H9 (cell line): Measurements from ENCODE around the gene TRPM2. TPM values are rescaled to one million over a fixed set of nuclear protein-coding genes. Genes with fewer than 3 reads are reported as not detected.

Source experiments
- DNase-seq: peaks from one replicate; pipeline ENCODE4 v3.0.0-alpha.2; 2017
- H2AFZ ChIP-seq: one replicate; pipeline ENCODE4 v1.6.1; 2013; ENCODE audit warnings: mild to moderate bottlenecking, low read length, control low read depth, moderate library complexity
- H2AK5ac ChIP-seq: 2 replicates; pipeline ENCODE4 v1.6.1; 2013; ENCODE audit warnings: low read length, control low read depth, mixed read lengths; ENCODE audit not compliant: insufficient read length
- H2BK120ac ChIP-seq: one replicate; pipeline ENCODE4 v1.6.1; 2013; ENCODE audit warnings: low read depth, mild to moderate bottlenecking, low read length, control low read depth, inconsistent platforms; ENCODE audit not compliant: poor library complexity, severe bottlenecking
- H2BK12ac ChIP-seq: 2 replicates; pipeline ENCODE4 v1.6.1; 2013; ENCODE audit warnings: low read length, control low read depth, mixed read lengths, low read depth; ENCODE audit not compliant: insufficient read length
- H2BK15ac ChIP-seq: 2 replicates; pipeline ENCODE4 v1.6.1; 2013; ENCODE audit warnings: low read depth, low read length, control low read depth
- H2BK20ac ChIP-seq: one replicate; pipeline ENCODE4 v1.6.1; 2013; ENCODE audit warnings: low read depth, mild to moderate bottlenecking, low read length, control low read depth, inconsistent platforms; ENCODE audit not compliant: poor library complexity, severe bottlenecking
- H2BK5ac ChIP-seq: 2 replicates; pipeline ENCODE4 v1.6.1; 2013; ENCODE audit warnings: low read length, control low read depth, mixed read lengths; ENCODE audit not compliant: insufficient read length
- H3K14ac ChIP-seq: 2 replicates; pipeline ENCODE4 v1.6.1; 2013; ENCODE audit warnings: low read length, control low read depth; ENCODE audit not compliant: insufficient read depth
- H3K18ac ChIP-seq: 2 replicates; pipeline ENCODE4 v1.6.1; 2013; ENCODE audit warnings: low read depth, mild to moderate bottlenecking, mixed read lengths, low read length, control low read depth; ENCODE audit not compliant: insufficient read length
- H3K23ac ChIP-seq: 2 replicates; pipeline ENCODE4 v1.6.1; 2013; ENCODE audit warnings: low read length, control low read depth, mixed read lengths, low read depth; ENCODE audit not compliant: insufficient read length
- H3K23me2 ChIP-seq: 2 replicates; pipeline ENCODE4 v1.6.1; 2013; ENCODE audit warnings: low read depth, mild to moderate bottlenecking, mixed read lengths, low read length, control low read depth; ENCODE audit not compliant: insufficient read length, poor library complexity, severe bottlenecking
- H3K27ac ChIP-seq: 2 replicates; pipeline ENCODE4 v1.5.1; 2013; ENCODE audit warnings: low read length, control low read depth, mixed read lengths, low read depth; ENCODE audit not compliant: insufficient read length
- H3K27me3 ChIP-seq: 2 replicates; pipeline ENCODE4 v1.6.1; 2013; ENCODE audit warnings: low read length, control low read depth, inconsistent platforms; ENCODE audit not compliant: insufficient read depth
- H3K4ac ChIP-seq: 2 replicates; pipeline ENCODE4 v1.6.1; 2013; ENCODE audit warnings: low read depth, mild to moderate bottlenecking, control low read depth, inconsistent platforms, low read length, moderate library complexity
- H3K4me1 ChIP-seq: 2 replicates; pipeline ENCODE4 v1.6.1; 2013; ENCODE audit warnings: low read length, control low read depth, inconsistent platforms; ENCODE audit not compliant: insufficient read depth
- H3K4me2 ChIP-seq: 2 replicates; pipeline ENCODE4 v1.6.1; 2013; ENCODE audit warnings: low read length, control low read depth, mixed read lengths; ENCODE audit not compliant: insufficient read length, insufficient read depth
- H3K56ac ChIP-seq: 2 replicates; pipeline ENCODE4 v1.6.1; 2013; ENCODE audit warnings: low read depth, mild to moderate bottlenecking, mixed read lengths, low read length, control low read depth; ENCODE audit not compliant: insufficient read length
- H3K79me1 ChIP-seq: 2 replicates; pipeline ENCODE4 v1.6.1; 2013; ENCODE audit warnings: low read depth, mild to moderate bottlenecking, moderate library complexity, low read length, control low read depth, inconsistent platforms; ENCODE audit not compliant: insufficient read depth, poor library complexity, severe bottlenecking
- H3K79me2 ChIP-seq: 2 replicates; pipeline ENCODE4 v1.6.1; 2013; ENCODE audit warnings: low read length, control low read depth, inconsistent platforms; ENCODE audit not compliant: insufficient read depth
- H3K9ac ChIP-seq: 2 replicates; pipeline ENCODE4 v1.6.1; 2013; ENCODE audit warnings: low read length, control low read depth, mixed read lengths; ENCODE audit not compliant: insufficient read length; ENCODE audit errors: extremely low read depth
- H3K9me3 ChIP-seq: one replicate; pipeline ENCODE4 v1.6.1; 2013; ENCODE audit warnings: low read depth, low read length, inconsistent platforms; ENCODE audit not compliant: control insufficient read depth
- H3T11ph ChIP-seq: one replicate; pipeline ENCODE4 v1.6.1; 2013; ENCODE audit warnings: mild to moderate bottlenecking, low read length, control low read depth, inconsistent platforms
- H4K20me1 ChIP-seq: one replicate; pipeline ENCODE4 v1.6.1; 2013; ENCODE audit not compliant: control insufficient read depth, insufficient read length, insufficient read depth
- H4K5ac ChIP-seq: 2 replicates; pipeline ENCODE4 v1.6.1; 2013; ENCODE audit warnings: low read depth, mild to moderate bottlenecking, mixed read lengths, low read length, control low read depth; ENCODE audit not compliant: insufficient read length
- H4K8ac ChIP-seq: replicated peaks from 2 replicates; pipeline ENCODE4 v1.6.1; 2013; ENCODE audit warnings: low read length, control low read depth, mixed read lengths, low read depth; ENCODE audit not compliant: insufficient read length
- H4K91ac ChIP-seq: 2 replicates; pipeline ENCODE4 v1.6.1; 2013; ENCODE audit warnings: low read depth, mild to moderate bottlenecking, moderate library complexity, mixed read lengths, low read length, control low read depth; ENCODE audit not compliant: insufficient read length
- H3K27ac Mint-ChIP-seq, 3 experiments: 2 replicates in 2 of 3; 3 replicates in 1 of 3; pipeline ENCODE4 v1.8.0; 2020 to 2021; ENCODE audit warnings: mixed read lengths in 3 of 3, mild to moderate bottlenecking in 1 of 3, moderate library complexity in 1 of 3
- H3K27me3 Mint-ChIP-seq: 2 replicates; pipeline ENCODE4 v1.8.0; 2021; ENCODE audit warnings: low read depth, mild to moderate bottlenecking, moderate library complexity, mixed read lengths
- H3K36me3 Mint-ChIP-seq, 3 experiments: 2 replicates in 2 of 3; 3 replicates in 1 of 3; pipeline ENCODE4 v1.8.0; 2020 to 2021; ENCODE audit warnings: low read depth in 3 of 3, mixed read lengths in 3 of 3; ENCODE audit not compliant: insufficient read depth in 1 of 3
- H3K4me1 Mint-ChIP-seq, 2 experiments: 2 replicates each; pipeline ENCODE4 v1.8.0; 2020; ENCODE audit warnings: mixed read lengths in 2 of 2
- H3K4me3 Mint-ChIP-seq, 2 experiments: 2 replicates in 1 of 2; 3 replicates in 1 of 2; pipeline ENCODE4 v1.8.0; 2020 to 2021; ENCODE audit warnings: mild to moderate bottlenecking in 2 of 2, mixed read lengths in 2 of 2, moderate library complexity in 1 of 2
- H3K9me3 Mint-ChIP-seq, 2 experiments: 2 replicates in 1 of 2; 3 replicates in 1 of 2; pipeline ENCODE4 v1.8.0; 2020; ENCODE audit warnings: mild to moderate bottlenecking in 2 of 2, mixed read lengths in 2 of 2, moderate library complexity in 1 of 2
- WGBS: extraction: QIAGEN DNeasy Blood & Tissue Kit; methylation state at CpG from one replicate; pipeline ENCODE4 v1.1.7; 2013; ENCODE audit warnings: missing lambda C conversion rate, low lambda C conversion rate, mixed read lengths; ENCODE audit not compliant: insufficient read length; ENCODE audit errors: extremely low coverage; 5-methylcytosine and 5-hydroxymethylcytosine counted together
- total RNA-seq: library from RNA; stranded (reverse); gene quantifications from 2 replicates; pipeline ENCODE4 v1.2.1, GENCODE V29; 2021
- TF ChIP-seq, protein P1 (sequence below): fragments of 200-600 bp; sonication (generic); conservative IDR thresholded peaks from 3 replicates; pipeline ENCODE4 v1.8.0; 2021; ENCODE audit warnings: antibody characterized with exemption, mild to moderate bottlenecking

TRPM2 gene
- total RNA-seq, 1 experiment from 2014 or later, result 0.68 TPM

DNA sequence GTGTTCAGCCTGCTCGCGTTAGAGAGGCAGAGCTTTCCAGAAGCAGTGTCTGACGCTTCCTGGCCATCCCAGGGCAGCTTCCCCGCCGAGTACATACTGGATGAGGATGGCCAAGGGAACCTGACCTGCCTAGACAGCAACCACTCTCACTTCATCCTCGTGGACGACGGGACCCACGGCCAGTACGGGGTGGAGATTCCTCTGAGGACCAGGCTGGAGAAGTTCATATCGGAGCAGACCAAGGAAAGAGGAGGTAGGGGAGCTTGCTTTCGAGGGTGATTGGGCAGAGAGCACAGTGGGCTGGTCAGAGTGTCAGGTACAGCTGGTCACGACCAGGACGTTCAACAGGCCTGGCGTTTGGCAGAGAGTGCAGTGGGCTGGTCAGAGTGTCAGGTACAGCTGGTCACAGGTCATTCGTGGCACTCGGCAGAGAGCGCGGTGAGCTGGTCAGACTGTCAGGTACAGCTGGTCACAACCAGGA lies 22.4 kb downstream of the TRPM2 start:
- no peak overlapping the region for H3K4ac ChIP-seq
- no peaks in the 10 kb centered on the region for H3K79me1 ChIP-seq
- no peak overlapping the region for H3K4me2 ChIP-seq
- Mint-ChIP-seq H3K4me1 (peaks cover 18 to 20% of the 10 kb centered on the region in 2 experiments), H3K9me3 (peaks cover 27 to 30% of the 10 kb centered on the region in 2 experiments), H3K27me3 (peaks cover 42% of the 10 kb centered on the region), H3K4me3 (no peak overlapping the region), H3K27ac (peak overlapping the region in 1 of 3 experiments; percentile 42; a peak in 3 of 7 replicates), H3K36me3 (peaks cover 0 to 9% (median 4%) of the 10 kb centered on the region in 3 experiments; a peak in 4 of 7 replicates)
- no peak overlapping the region for H4K5ac ChIP-seq
- no peak overlapping the region for H2BK5ac ChIP-seq
- no peak overlapping the region for H2BK12ac ChIP-seq
- H3K18ac ChIP-seq, result no peak overlapping the region
- WGBS, result no CpG with 5 or more reads among the region's 19 CpGs
- H3K23me2 ChIP-seq, result no peaks in the 10 kb centered on the region
- DNase-seq, result no peak
- no peaks in the 10 kb centered on the region for H3K79me2 ChIP-seq
- no peak overlapping the region for H3K27ac ChIP-seq
- no peak overlapping the region for H2BK20ac ChIP-seq
- no peak overlapping the region for H3K23ac ChIP-seq
- no peak overlapping the region for H2BK120ac ChIP-seq
- H3K9me3 ChIP-seq, result no peaks in the 10 kb centered on the region
- no peaks in the 10 kb centered on the region for H4K20me1 ChIP-seq
- no peak overlapping the region for H4K91ac ChIP-seq
- TF ChIP-seq, protein P1, sequence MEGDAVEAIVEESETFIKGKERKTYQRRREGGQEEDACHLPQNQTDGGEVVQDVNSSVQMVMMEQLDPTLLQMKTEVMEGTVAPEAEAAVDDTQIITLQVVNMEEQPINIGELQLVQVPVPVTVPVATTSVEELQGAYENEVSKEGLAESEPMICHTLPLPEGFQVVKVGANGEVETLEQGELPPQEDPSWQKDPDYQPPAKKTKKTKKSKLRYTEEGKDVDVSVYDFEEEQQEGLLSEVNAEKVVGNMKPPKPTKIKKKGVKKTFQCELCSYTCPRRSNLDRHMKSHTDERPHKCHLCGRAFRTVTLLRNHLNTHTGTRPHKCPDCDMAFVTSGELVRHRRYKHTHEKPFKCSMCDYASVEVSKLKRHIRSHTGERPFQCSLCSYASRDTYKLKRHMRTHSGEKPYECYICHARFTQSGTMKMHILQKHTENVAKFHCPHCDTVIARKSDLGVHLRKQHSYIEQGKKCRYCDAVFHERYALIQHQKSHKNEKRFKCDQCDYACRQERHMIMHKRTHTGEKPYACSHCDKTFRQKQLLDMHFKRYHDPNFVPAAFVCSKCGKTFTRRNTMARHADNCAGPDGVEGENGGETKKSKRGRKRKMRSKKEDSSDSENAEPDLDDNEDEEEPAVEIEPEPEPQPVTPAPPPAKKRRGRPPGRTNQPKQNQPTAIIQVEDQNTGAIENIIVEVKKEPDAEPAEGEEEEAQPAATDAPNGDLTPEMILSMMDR, result no peak
- no peak overlapping the region; the same call in 1 of the 2 replicates for H3K14ac ChIP-seq
- H3K56ac ChIP-seq, result no peak overlapping the region
- H3K27me3 ChIP-seq, result no peaks in the 10 kb centered on the region; the same call in 1 of the 2 replicates
- no peak overlapping the region for H2AK5ac ChIP-seq
- no peaks in the 10 kb centered on the region for H3K4me1 ChIP-seq
- H3T11ph ChIP-seq, result no peak overlapping the region
- H4K8ac ChIP-seq, result no peak overlapping the region
- no peak overlapping the region for H2AFZ ChIP-seq
- H2BK15ac ChIP-seq, result no peak overlapping the region
- H3K9ac ChIP-seq, result no peak overlapping the region
